HG03095 (cell line): ENCODE results near the gene BDH2.

Experiments used
- ATAC-seq: cut with Tn5 transposase; IDR thresholded peaks from one replicate; pipeline ENCODE4 v1.9.1; 2021; ENCODE audit warnings: moderate library complexity; ENCODE audit not compliant: unreplicated experiment

Gene BDH2

DNA sequence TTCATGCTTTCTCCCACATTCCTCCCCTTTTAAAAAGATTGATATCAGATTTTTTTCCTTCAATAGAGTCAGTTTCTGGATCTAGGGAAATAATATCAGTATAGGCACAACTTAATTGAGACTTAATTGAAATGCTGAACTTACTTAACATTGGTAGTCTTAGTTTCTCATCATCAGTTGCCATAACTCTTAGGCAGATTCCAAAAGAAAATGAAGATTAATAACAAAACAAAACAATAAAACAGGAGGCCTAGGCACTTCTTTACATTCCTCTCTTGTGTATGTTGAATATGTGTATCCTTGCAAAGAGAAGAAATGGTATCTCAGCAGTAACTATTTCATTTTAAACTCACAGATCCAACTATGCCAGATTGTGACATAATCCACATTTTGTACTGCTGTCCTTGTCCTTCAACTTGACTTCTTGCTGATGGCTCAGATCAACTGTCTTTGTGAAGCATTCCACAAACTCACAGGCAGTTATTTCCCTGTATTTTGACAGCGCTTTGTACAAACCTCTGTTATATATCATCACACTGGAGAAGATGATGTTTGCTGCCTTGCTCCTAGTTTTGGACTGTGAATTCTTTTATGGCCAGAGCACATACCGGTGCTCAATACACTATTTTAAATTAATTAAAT lies 14.0 kb downstream of the BDH2 start:
- ATAC-seq = no peak

GRCh38 chr4:103079621-103080020 lies 20.0 kb downstream of the BDH2 start:
- ATAC-seq = no peak

- ATAC-seq = peak; percentile 51
Measured at GRCh38 chr4:103076747-103077347, 22.8 kb downstream of the BDH2 start, which contains the start of gene SLC9B2. SLC9B2 (minus strand) TSS chr4:103076761; CDS start chr4:103067550, 9,211 bp downstream.

DNA sequence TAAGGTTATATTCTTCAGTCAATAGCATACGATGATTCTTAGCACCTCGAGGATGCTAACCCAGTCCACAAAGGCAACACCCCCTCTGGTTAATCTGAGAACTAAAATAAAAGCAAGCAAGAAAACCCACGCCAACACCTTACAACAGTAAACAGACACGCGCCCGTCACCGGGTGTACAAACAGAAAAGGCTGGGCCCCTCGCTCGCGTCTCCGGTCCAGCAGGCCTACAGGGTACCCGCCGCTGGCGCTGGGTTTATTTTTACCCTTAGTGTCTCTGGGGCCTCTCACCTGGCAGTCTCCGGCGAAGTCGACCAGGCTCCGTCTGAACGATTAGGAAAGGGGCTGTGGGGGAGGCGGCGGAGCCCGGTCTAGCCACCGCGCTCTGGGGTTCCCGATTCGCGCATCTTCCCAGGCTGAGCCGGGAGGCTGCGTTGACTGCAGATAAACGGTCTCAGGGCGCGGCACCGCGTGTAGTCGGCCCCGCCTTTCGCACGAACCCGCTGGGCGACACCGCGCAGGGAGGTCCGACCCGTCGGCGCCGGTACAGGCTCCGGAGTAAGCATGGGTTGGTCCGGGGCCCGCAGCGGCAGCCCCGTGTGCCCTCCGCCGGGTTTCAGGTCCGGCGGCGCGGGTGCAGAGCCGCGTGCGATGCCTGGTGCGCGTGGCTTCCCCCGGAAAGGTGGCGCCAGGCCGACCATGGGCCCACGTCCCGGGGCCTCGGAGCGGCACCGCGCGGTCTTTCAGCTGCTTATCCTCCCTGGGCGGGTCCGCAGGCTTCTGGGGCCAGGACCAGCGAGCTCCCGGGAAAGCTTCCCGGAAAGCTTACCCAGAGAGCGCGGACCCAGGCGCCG lies 23.5 kb downstream of the BDH2 start:
- peak; percentile 50 for ATAC-seq

DNA sequence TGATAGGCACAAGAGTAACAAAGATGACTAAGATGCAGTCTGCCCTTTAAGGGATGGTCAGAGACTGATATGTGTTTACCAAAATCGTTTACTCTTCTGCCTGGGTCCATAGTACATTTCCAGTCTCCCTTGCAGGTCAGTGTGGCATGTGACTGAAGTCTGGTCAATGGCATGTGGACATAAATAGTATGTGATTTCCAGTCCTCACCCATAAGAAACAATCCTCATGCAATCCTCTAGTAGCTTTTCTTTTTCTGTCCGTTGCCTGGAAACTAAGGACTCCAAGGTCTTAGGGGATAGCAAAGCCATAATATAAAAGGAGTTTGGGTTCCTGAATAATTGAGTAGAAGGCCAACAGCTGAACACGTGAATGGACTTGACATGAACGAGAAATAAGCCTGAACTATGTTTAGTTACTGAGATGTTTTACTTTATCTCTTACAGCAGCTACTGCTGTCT lies 24.2 kb downstream of the BDH2 start:
- ATAC-seq = no peak

DNA sequence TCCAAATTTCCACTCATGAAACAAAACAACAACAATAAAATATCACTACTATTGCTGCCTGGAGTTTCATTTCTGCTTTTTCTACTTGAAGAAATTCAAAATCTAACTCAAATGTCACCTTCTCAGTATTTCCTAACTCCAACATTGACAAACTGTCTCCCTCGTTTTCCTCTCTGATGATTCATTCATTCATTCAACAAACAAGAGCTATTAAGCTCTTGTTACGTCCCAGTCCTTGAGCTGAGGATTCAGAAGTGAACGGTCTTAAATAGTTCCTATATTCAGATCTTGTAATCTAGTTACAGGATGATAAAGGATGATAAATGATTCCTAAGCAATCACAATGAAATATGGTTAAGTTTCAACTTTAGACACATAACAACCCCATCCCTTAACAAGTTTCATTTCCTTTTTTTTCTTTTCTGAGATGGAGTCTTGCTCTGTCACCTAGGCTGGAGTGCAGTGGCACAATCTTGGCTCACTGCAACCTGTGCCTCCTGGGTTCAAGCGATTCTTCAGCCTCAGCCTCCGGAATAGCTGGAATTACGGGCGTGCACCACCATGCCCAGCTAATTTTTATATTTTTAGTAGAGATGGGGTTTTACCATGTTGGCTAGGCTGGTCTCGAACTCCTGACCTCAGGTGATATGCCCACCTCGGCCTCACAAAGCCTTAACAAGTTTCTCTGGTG lies 24.7 kb downstream of the BDH2 start:
- ATAC-seq = no peak

- no peak for ATAC-seq
Measured at GRCh38 chr4:103073792-103074438, 25.7 kb downstream of the BDH2 start.

DNA sequence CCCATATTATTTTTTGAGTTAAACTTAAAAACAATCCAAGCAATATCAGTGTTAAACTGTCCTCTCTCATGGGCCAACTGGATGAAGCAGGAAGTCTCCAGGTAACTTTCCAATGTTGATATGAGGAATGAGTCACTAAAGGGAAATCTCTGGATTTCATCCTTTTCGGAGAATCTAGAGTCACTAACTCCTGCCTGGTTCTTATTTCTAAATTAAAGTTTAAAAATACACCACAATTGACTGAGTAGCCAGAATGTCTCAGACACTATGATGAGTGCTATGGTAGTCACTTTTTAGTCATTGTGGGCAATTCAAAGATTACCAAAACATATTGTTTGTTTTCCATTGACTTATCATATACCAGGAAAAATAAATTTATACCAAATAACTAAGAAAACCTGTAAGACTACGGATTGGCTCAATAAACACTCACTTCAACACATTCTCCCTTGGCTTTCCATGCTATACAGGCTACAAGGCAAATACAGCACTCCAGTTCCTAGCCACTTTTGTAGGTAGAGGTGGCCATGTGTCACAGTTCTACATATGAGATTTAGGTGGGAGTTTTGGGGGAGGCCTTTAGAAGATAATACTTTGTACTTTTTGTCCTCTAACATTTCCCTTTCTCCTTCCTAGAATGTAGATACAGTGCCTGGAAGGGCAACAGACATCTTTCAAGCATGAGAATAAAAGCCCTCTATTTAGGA lies 31.6 kb downstream of the BDH2 start:
- no peak for ATAC-seq

- ATAC-seq = no peak
Measured at GRCh38 chr4:103060453-103061148, 39.0 kb downstream of the BDH2 start.

GRCh38 chr4:103054030-103054429 lies 45.6 kb downstream of the BDH2 start:
- ATAC-seq = no peak

GRCh38 chr4:103052779-103053178 lies 46.9 kb downstream of the BDH2 start:
- ATAC-seq = no peak

GRCh38 chr4:103052145-103052544 lies 47.5 kb downstream of the BDH2 start:
- no peak for ATAC-seq

GRCh38 chr4:103050736-103051436 lies 48.7 kb downstream of the BDH2 start:
- no peak for ATAC-seq

DNA sequence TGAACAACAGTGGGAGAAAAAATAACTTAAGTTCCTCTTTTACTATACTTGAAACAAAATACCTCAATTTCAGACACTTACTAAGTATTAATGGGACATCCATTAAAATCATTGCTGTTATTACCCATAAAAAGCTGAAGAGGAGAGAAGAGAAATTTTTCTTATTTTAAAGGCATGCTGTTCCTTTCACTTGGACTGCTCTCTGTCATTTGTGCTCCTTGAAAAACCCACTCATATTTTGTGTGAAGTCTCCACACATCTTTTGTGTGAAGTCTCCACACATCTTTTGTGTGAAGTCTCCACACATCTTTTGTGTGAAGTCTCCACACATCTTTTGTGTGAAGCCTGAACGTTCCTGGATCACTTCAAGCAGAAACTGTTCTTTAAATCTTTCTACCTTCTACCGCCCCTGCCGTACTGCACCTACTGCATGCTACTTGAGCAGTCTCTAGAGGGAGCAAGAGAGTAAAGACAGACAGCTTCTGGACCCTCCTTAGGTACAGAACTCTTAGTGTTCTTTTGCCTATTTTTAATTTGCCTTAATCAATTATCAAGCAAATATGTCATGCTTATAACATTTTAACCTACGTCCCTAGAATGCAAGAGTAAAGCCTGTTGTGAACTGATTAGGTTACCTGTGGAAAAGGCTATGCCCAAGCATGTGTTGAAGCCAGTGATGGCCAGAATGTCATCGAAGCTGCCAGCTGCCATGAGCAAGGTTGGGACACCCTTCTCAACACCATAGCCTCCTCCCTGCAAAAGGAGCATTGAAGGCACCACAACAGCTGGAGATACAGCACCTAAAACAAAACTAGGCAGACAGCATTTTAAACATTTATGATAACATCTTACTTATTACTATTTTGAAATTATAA lies 53.0 kb downstream of the BDH2 start:
- peak; percentile 87 for ATAC-seq

DNA sequence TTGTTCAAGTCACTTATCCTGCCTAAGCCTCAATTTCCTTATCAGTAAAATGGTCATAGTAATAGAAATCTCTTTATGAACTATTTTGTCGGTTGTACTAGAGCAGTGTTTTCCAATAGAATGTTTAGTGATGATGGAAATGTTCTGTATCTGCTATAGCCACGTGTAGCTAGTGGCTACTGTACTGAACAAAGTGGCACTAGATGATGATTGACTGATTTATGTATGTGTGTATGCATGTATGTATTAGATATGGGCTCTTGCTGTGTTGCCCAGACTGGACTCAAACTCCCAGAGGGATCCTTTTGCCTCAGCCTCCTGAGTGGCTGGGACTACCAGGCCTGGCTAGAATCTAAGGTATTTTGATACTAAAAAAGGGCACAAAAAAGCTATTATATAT lies 55.5 kb downstream of the BDH2 start:
- no peak for ATAC-seq

DNA sequence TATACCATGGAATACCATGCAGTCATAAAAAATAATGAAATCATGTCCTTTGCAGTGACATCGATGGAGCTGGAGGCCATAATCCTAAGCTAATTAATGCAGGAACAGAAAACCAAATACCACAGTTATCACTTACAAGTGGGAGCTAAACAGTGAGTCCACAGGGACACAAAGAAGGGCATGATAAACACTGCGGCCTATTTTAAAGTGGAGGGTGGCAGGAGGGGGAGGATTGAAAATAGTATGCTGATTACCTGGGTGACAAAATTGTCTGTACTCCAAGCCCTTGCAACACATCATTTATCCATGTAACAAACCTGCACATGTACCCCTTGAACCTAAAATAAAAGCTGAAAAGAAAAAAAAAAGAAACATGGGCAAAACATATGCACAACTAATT lies 63.5 kb downstream of the BDH2 start:
- no peak for ATAC-seq

DNA sequence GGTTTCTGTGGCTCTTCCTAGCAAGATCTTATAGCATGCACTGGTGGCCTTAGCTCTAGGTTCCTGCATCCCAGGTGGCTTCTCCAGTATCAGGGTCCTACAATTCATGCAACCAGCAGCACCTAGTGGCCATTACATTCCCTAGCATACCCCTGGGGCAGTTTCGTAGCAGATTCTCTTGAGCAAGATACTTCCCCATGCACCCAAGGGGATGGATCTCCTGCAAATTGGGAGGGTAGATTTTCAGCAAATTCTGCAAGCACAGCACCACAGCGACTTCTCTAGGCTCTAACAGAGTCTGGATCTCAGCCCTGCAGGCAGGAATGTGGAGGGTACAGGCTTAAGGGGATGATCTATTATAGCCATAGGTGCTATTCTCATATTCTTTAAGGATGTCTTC lies 67.1 kb downstream of the BDH2 start:
- ATAC-seq = no peak

DNA sequence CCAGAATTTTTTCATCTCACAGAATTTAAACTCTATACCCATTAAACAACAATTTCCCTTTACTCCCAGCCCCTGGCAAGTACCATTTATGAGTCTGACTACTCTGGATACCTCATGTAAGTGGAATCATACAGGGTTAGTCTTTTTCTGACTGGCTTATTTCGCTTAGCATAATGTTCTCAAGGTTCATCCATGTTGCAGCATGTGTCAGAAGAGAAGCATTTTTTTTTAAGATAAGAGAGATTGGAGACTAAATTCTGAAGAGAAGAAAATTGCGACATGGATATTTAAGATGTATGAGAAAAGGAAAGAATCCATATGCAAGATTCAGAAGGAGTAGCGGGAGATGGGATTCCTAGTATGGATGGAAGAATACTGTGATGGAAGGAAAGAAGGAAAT lies 68.8 kb downstream of the BDH2 start:
- no peak for ATAC-seq
